NCI-H2107 treated with DMSO at 0.1 percent for 48 hours (cell line): ENCODE results near the gene FBXL12.
"Not testable (repeated sequence)": the region's sequence is repeated elsewhere in the genome, so short reads cannot be mapped to it uniquely, and the experiment has no call there.

Source experiments
- DNase-seq: peaks from one replicate; lab custom pipeline; 2025; ENCODE audit not compliant: unreplicated experiment; lab: John Stamatoyannopoulos, UW

The FBXL12 gene

GRCh38 chr19:9818734-9819595, at the start of gene FBXL12:
TSS of gene FBXL12 (minus strand) at chr19:9819079. CDS start at chr19:9818813, 266 bp downstream.
- peak; percentile 96 for DNase-seq

- DNase-seq = no peak
These were observed 47.0 kb upstream of the FBXL12 start for GRCh38 chr19:9865732-9866501.

GRCh38 chr19:9863759-9864158, 44.9 kb upstream of the FBXL12 start:
- no peak for DNase-seq

GRCh38 chr19:9862938-9863337, 44.1 kb upstream of the FBXL12 start:
- no peak for DNase-seq

- DNase-seq = no peak
These were observed 42.6 kb upstream of the FBXL12 start for GRCh38 chr19:9861503-9861902.

- no peak for DNase-seq
These were observed 41.5 kb upstream of the FBXL12 start for GRCh38 chr19:9860407-9860806.

- no peak for DNase-seq
These were observed 39.9 kb upstream of the FBXL12 start for GRCh38 chr19:9858766-9859165.

- DNase-seq = no peak
These were observed 39.3 kb upstream of the FBXL12 start for GRCh38 chr19:9857920-9858746.

- no peak for DNase-seq
These were observed 38.3 kb upstream of the FBXL12 start for GRCh38 chr19:9857076-9857721.

- DNase-seq = no peak
These were observed 37.7 kb upstream of the FBXL12 start for GRCh38 chr19:9856609-9857008.

- DNase-seq = no peak
These were observed 35.5 kb upstream of the FBXL12 start for GRCh38 chr19:9854282-9854846.

- DNase-seq = peak; percentile 65
These were observed 31.5 kb upstream of the FBXL12 start for GRCh38 chr19:9850235-9850959.

- no peak for DNase-seq
These were observed 30.9 kb upstream of the FBXL12 start for GRCh38 chr19:9849791-9850190.

- DNase-seq = no peak
These were observed 29.9 kb upstream of the FBXL12 start for GRCh38 chr19:9848762-9849161.

GRCh38 chr19:9848060-9848459, 29.2 kb upstream of the FBXL12 start:
- DNase-seq = no peak

- no peak for DNase-seq
These were observed 28.3 kb upstream of the FBXL12 start for GRCh38 chr19:9847087-9847671.

- DNase-seq = not testable (repeated sequence)
These were observed 24.9 kb upstream of the FBXL12 start for GRCh38 chr19:9843626-9844273.

- no peak for DNase-seq
These were observed 24.2 kb upstream of the FBXL12 start for GRCh38 chr19:9842834-9843625.
